Fibroblast of the aortic adventitia (primary cell): ENCODE measurements around the gene ARHGEF10L. TPM values are rescaled to one million over a fixed set of nuclear protein-coding genes. Genes with fewer than 3 reads are reported as not detected.
A peak's percentile ranks its signal among the peaks of the same experiment; 100 is the strongest.
"Not testable (repeated sequence)": the region's sequence is repeated elsewhere in the genome, so short reads cannot be mapped to it uniquely, and the experiment has no call there.

Experiments
- DNase-seq: peaks from one replicate; pipeline ENCODE4 v3.0.0-alpha.2; 2010; ENCODE audit warnings: low read depth
- H3K4me3 ChIP-seq: 2 replicates; pipeline ENCODE4 v1.5.1; 2011; ENCODE audit warnings: low read depth, mild to moderate bottlenecking, control low read depth, low read length, moderate library complexity
- CTCF ChIP-seq: IDR thresholded peaks from 2 replicates; pipeline ENCODE4 v1.5.1; 2011; ENCODE audit warnings: mild to moderate bottlenecking, low read length, control low read depth, inconsistent platforms; ENCODE audit not compliant: insufficient read depth
- total RNA-seq: library from RNA; depleted of rRNA; stranded (reverse); fragments of >200 nt; gene quantifications from 2 replicates; pipeline ENCODE4 v1.2.3, GENCODE V29; 2012; ENCODE audit warnings: low replicate concordance

ARHGEF10L gene
- 13.6 and 23.9 TPM in 2 replicates for total RNA-seq

- H3K4me3 ChIP-seq, result peak within 1 kb of the TSS; percentile 88
- DNase-seq, result no peak
- no peak for TF ChIP-seq CTCF
Measured at GRCh38 chr1:17539477-17540254, at the start of gene ARHGEF10L. Gene ARHGEF10L, plus strand, starts transcription at chr1:17539698. Its CDS starts 40,898 bp downstream, at chr1:17580596.

GRCh38 chr1:17489768-17490417 is 49.6 kb upstream of the ARHGEF10L start:
- not testable (repeated sequence) for H3K4me3 ChIP-seq, DNase-seq

- not testable (repeated sequence) for DNase-seq, H3K4me3 ChIP-seq
Measured at GRCh38 chr1:17490667-17491066, 48.8 kb upstream of the ARHGEF10L start.

GRCh38 chr1:17494114-17494729 is 45.3 kb upstream of the ARHGEF10L start:
- peak; percentile 94 for TF ChIP-seq CTCF
- DNase-seq, result peak; percentile 73
- H3K4me3 ChIP-seq, result no peak overlapping the region

- DNase-seq, result no peak
- no peak for TF ChIP-seq CTCF
- H3K4me3 ChIP-seq, result no peak overlapping the region
Measured at GRCh38 chr1:17496419-17496818, 43.1 kb upstream of the ARHGEF10L start.

GRCh38 chr1:17498214-17498613 is 41.3 kb upstream of the ARHGEF10L start:
- no peak for DNase-seq
- no peak for TF ChIP-seq CTCF

GRCh38 chr1:17502326-17502778 is 37.1 kb upstream of the ARHGEF10L start:
- no peak overlapping the region for H3K4me3 ChIP-seq
- peak; percentile 93 for DNase-seq
- peak; percentile 96 for TF ChIP-seq CTCF

More at GRCh38 chr1:17498214-17498613, 41.3 kb upstream of the ARHGEF10L start:
- H3K4me3 ChIP-seq, result no peak overlapping the region
